GM18517 (cell line): Measurements from ENCODE around the gene SND1.
"Not testable (repeated sequence)": the region's sequence is repeated elsewhere in the genome, so short reads cannot be mapped to it uniquely, and the experiment has no call there.

ENCODE experiments used
- ATAC-seq: cut with Tn5 transposase; IDR thresholded peaks from one replicate; pipeline ENCODE4 v1.9.1; 2021; ENCODE audit warnings: mild to moderate bottlenecking, moderate library complexity; ENCODE audit not compliant: unreplicated experiment

The SND1 gene

GRCh38 chr7:127948312-127948711, 296.3 kb downstream of the SND1 start:
- ATAC-seq: no peak

- ATAC-seq: no peak
These were observed 296.9 kb downstream of the SND1 start for GRCh38 chr7:127948930-127949329.

- ATAC-seq: no peak
These were observed 297.8 kb downstream of the SND1 start for GRCh38 chr7:127949769-127950222.

DNA sequence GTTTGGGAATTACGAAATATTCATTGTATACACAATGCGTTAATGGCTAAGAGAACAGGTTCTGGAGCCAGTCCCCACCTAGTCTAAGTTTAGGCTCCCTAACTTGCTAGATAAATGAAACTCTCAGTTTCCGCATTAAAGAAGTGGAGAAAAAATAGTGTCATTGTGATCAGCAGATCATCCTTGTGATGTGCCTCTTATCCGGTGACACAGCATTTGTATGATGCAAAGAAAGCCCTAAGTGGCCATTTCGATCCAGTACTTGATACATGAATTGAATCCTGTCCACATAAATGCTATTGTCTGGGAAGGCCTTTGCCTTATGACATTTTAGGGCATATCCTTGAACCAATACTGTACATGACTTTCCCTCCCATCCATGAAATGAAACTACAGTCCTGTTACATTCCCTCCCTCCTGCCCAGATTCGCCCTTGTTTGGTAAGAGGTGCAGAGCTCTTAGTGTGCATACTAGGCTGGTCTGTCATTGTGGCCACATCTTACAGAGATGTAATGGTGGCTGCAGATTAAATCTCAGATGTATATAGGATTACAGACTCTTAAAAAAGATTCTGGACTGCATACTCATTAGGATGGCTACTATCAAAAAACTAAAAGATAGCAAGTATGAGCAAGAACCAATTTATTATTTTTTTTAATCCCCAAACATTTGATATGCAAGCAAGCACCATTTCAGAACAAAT, 298.4 kb downstream of the SND1 start:
- ATAC-seq: no peak

DNA sequence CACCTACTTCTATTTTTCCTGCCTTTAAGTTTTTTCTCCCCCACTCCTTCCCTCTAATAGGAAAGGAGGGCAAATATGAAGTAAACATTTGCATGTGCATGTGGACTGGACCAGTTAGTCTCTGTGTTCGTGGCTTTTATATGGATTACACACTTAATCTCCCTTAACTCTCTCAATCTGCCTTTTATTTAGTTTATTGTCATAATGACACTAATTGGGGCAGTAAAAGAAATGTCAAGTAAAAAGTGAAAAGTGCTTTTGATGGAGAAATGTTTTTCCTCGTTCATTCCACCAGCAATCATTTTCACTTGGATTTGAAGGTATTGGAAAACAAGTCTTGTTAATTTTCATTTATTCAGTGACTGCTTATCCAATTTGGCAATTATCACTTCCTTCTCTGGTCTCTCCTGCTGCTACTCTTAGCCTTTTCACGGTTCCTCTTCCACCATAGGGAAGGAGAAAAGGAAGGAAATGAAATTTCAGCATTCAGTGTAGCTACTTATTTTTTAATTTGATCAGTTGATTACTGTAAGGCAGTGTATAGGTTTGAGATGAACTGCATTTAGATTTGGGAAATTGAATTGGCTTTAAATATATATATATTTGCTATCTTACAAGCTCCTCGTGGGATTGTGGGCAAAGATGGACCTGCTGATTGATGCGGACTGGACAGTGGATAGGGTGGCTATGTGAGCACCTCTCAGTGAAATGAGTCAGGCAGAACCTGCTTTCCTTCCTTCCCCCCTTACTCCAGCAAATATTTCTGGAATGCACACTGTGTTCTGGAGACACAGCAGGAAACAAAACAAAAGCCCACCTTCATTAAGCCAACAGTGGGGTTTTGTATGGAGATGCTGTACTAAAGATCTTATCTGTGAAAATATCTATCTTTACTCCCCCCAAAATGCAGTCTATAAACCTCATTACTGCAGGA, 301.7 kb downstream of the SND1 start:
- ATAC-seq: no peak

DNA sequence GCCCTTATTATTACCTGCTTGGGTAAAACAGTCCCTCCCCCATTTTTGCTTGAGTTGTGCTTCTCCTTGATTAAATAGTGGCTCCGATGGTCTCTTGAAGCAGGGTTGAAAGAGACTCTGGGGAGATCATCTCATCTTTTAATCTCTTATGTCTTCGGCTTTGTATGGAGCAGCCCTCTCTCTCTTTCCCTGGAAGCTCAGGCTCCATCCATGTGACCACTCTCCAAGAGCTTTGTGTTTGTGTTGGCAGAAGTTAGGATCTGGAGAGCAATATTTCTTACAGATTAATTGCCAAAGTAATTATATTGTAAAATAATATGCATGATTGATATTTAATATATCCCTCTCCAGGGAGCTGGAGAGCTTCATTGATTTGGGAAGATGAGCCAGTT, 302.4 kb downstream of the SND1 start:
- no peak for ATAC-seq

- no peak for ATAC-seq
These were observed 303.1 kb downstream of the SND1 start for GRCh38 chr7:127955051-127955531.

DNA sequence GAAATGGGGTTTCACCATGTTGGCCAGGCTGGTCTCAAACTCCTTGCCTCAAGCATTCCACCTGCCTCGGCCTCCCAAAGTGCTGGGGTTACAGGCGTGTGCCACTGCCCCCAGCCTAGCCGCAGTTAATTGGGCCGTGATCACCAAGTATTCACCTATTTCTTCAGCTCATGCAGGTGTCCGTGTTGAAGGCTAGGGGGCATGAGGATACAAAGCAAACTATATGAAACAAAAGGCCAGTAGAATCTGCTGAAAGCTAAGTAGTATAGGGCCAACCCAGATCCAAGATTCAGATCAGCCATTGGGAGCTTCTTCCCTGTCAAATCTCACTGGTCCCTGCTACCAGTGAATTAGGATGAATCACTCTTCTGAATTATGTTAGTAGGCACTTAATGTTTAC, 305.9 kb downstream of the SND1 start:
- no peak for ATAC-seq

DNA sequence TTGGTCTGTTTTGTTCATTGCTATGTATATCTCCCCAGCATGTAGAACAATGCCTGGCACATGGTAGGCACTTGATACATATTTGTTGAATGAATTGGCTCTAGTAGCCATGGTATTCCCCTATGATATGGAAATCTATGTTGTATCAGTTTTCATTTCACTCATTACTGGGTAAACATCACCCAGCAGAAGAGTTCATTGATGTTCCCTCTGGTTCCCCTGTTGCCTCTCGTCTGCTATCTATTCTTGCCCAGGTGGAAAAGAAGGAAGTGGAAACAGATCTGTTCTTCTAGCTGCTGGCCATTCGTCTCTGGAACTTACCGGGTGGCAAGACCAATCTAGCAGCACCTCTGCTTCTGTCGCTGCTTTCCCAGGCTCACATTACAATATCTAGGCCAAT, 307.8 kb downstream of the SND1 start:
- peak; percentile 67 for ATAC-seq

GRCh38 chr7:127961786-127962453, 309.9 kb downstream of the SND1 start:
- ATAC-seq: no peak

- no peak for ATAC-seq
These were observed 310.8 kb downstream of the SND1 start for GRCh38 chr7:127962589-127963361.

GRCh38 chr7:127963850-127964249, 311.9 kb downstream of the SND1 start:
- ATAC-seq: not testable (repeated sequence)

DNA sequence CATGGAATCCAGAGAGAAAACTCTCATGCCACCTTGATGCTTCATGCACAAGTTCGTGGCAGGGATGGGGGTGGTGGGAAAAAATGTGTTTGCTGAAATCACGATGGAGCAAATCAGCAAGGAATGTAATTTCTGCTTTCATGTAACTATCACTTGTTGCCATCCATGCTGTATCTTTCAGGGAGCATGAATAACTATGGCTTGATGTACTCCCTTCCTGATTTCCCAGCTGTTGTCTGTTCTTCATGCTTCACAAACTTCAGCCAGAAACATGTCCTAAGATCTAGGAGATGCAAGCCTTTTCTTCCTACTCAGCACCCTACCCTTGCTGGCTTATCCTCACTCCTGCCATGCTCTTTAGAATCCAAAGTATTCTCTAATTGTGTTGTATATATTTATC, 315.3 kb downstream of the SND1 start:
- ATAC-seq: no peak

GRCh38 chr7:127968547-127968946, 316.6 kb downstream of the SND1 start:
- ATAC-seq: no peak

GRCh38 chr7:127973832-127974231, 321.8 kb downstream of the SND1 start:
- ATAC-seq: no peak

- no peak for ATAC-seq
These were observed 322.5 kb downstream of the SND1 start for GRCh38 chr7:127974446-127975035.

DNA sequence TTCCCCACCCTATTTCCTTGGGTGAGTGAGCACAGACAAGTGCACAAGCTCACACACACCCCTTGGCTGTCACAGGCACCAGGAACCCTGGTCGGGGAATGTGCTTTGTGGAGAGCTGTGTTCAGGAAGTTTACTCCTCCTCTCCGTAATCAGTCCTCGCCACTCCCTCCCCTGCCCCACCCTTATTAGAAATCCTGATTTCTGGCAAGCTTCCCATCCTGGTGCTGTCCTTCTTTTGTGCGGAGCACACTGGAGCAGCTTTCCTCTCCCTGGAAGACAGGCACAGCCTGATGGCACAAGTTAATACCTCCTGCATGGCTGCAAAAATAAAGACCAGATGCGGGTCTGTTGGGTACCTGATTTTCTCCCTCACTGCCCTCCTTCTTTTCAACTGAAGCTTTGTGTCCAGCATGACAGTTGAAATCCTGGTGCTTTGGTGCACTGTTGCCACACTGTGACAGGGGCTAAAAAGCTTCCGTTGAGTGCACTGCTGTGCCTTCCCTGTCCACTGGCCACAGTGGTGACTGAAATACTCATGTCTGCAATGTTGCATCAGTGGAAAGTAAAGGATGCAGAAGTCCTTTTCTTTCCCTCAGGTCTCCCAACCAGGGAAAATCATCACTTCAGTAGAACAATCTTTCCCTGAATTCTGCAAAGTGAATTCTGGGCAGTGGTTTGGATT, 324.2 kb downstream of the SND1 start:
- no peak for ATAC-seq

DNA sequence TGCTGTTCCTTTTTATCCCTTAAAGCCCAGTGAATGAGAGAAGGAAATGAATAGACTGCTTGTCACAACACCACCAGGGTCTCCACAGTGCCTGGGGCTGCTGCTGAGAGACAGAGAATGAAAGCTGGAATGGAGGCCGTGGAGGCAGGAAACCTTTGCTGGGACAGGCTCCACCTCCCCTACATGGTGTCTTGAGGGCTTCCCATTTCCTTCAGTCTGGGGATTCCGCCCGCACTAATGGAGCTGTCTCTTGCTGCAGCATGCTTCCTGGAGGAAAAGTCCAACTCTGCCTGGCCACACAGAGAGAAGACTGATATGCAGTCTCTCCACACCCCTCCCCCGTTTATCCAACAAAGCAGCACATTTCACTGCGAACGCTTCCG, 324.7 kb downstream of the SND1 start:
- ATAC-seq: no peak

- ATAC-seq: no peak
These were observed 326.4 kb downstream of the SND1 start for GRCh38 chr7:127978421-127978820.
